Vagina (tissue), 2 donors: ENCODE measurements around the gene PDE8A. TPM values are rescaled to one million over a fixed set of nuclear protein-coding genes. Genes with fewer than 3 reads are reported as not detected.
"Not testable (repeated sequence)": the region's sequence is repeated elsewhere in the genome, so short reads cannot be mapped to it uniquely, and the experiment has no call there.

Experiments
- DNase-seq, 2 donors: peaks; one replicate each; pipeline ENCODE4 v3.0.0-alpha.2; 2017; ENCODE audit errors: extremely low spot score in 2 of 2
- H3K27ac ChIP-seq: fragments of 200-600 bp; sonication (generic); one replicate; pipeline ENCODE4 v1.5.1; 2019
- H3K27me3 ChIP-seq: fragments of 200-600 bp; sonication (generic); one replicate; pipeline ENCODE4 v1.5.1; 2019
- H3K36me3 ChIP-seq, 2 donors: fragments of 200-600 bp; sonication (generic); one replicate each; pipeline ENCODE4 v1.5.1; 2017 to 2019
- H3K4me1 ChIP-seq: fragments of 200-600 bp; sonication (generic); one replicate; pipeline ENCODE4 v1.5.1; 2019
- H3K4me3 ChIP-seq, 2 donors: fragments of 200-600 bp; sonication (generic); 1 replicate in 1 of 2; 2 replicates in 1 of 2; pipeline ENCODE4 v1.5.1; 2016 to 2019
- H3K9me3 ChIP-seq: fragments of 200-600 bp; sonication (generic); one replicate; pipeline ENCODE4 v1.5.1; 2019
- CTCF ChIP-seq, 3 experiments: fragments of 450-650 bp in 2 of 3; fragments of 200-600 bp in 1 of 3; sonication (generic) in 1 of 3; IDR thresholded peaks; one replicate each; pipeline ENCODE4 v1.5.1; 2017 to 2019; ENCODE audit warnings: antibody characterized with exemption in 3 of 3, mild to moderate bottlenecking in 2 of 3, moderate library complexity in 2 of 3
- POLR2A ChIP-seq, 2 donors: fragments of 450-650 bp; IDR thresholded peaks; one replicate each; pipeline ENCODE4 v1.6.1; 2017; ENCODE audit warnings: antibody characterized with exemption in 2 of 2, mild to moderate bottlenecking in 2 of 2, moderate library complexity in 2 of 2
- POLR2AphosphoS5 ChIP-seq, 2 donors: sonication (generic); formaldehyde crosslinking; IDR thresholded peaks; one replicate each; pipeline ENCODE4 v1.9.0; 2017; ENCODE audit warnings: antibody characterized with exemption in 2 of 2, mild to moderate bottlenecking in 2 of 2, low read depth in 1 of 2; ENCODE audit not compliant: insufficient read depth in 1 of 2
- intact Hi-C: fragments of 100-400 bp; cut with DNase I; formaldehyde crosslinking; loops from one replicate; pipeline ENCODE4 v1.15.1; 2023
- total RNA-seq: library from RNA; depleted of rRNA; stranded (reverse); fragments of >200 nt; gene quantifications from one replicate; pipeline ENCODE4 v1.2.3, GENCODE V29; 2016

Gene PDE8A
- total RNA-seq, 1 donor from 2014 or later: 33.9 TPM

- DNase-seq: no peak
- H3K27me3 ChIP-seq: no peaks in the 10 kb centered on the region
- no peak overlapping the region for H3K27ac ChIP-seq
- H3K4me3 ChIP-seq: no peak overlapping the region
- no peaks in the 10 kb centered on the region for H3K9me3 ChIP-seq
- intact Hi-C loops: no loop called here
- no peak for TF ChIP-seq POLR2A (IDR thresholded peaks at IDR 0.05)
- no peak for TF ChIP-seq CTCF (IDR thresholded peaks at IDR 0.05)
- TF ChIP-seq POLR2AphosphoS5 (IDR thresholded peaks at IDR 0.05; ENCODE audit: insufficient read depth in 1 of 2, low read depth in 1 of 2): no peak
- peaks cover 33% of the 10 kb centered on the region for H3K4me1 ChIP-seq
- H3K36me3 ChIP-seq: no peaks in the 10 kb centered on the region
Observed at GRCh38 chr15:84996055-84996454, 14.4 kb downstream of the PDE8A start.

DNA sequence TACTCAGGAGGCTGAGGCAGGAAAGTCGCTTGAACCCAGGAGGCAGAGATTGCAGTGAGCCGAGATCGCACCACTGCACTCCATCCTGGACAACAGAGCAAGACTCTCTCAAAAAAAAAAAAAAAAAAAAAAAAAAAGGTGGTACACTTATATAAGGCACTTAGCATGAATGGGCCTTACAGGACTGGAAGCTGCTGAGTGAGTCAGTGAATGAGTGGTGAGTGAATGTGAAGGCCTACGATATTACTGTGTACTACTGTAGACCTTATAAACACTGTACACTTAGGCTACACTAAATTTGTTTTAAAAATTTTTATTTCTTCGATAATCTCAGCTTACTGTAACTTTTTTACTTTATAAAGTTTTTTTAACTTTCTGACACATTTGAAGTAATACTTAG is 15.1 kb downstream of the PDE8A start:
- intact Hi-C loops: not testable (repeated sequence)

DNA sequence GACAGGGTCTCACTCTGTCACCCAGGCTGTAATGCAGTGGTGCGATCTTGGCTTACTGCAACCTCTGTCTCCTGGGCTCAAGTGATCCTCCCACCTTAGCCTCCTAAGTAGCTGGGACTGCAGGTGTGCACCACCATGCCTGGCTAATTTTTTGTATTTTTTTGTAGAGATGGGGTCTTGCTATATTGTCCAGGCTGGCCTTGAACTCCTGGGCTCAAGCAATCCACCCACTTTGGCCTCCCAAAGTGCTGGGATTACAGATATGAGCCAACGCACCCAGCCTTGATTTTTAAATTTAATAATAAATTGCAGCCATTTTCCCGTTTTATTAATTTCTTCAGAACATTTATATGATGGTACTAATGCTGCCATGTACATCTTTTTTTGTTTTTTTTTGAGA is 15.6 kb downstream of the PDE8A start:
- peaks cover 35% of the 10 kb centered on the region for H3K4me1 ChIP-seq
- H3K4me3 ChIP-seq, H3K9me3 ChIP-seq, DNase-seq, H3K36me3 ChIP-seq, intact Hi-C loops, H3K27ac ChIP-seq, H3K27me3 ChIP-seq: not testable (repeated sequence)

More for the DNA sequence above, 15.1 kb downstream of the PDE8A start:
- not testable (repeated sequence) for DNase-seq, H3K27me3 ChIP-seq, H3K9me3 ChIP-seq, H3K4me3 ChIP-seq, H3K27ac ChIP-seq, H3K36me3 ChIP-seq
- peaks cover 40% of the 10 kb centered on the region for H3K4me1 ChIP-seq

- DNase-seq: no peak
- Histone ChIP-seq H3K27ac (peak overlapping the region; percentile 63), H3K4me1 (peaks cover 40% of the 10 kb centered on the region), H3K36me3 (no peaks in the 10 kb centered on the region), H3K9me3 (no peaks in the 10 kb centered on the region), H3K4me3 (no peak overlapping the region), H3K27me3 (no peaks in the 10 kb centered on the region)
- intact Hi-C loops: no loop called here
- TF ChIP-seq POLR2AphosphoS5 (IDR thresholded peaks at IDR 0.05; ENCODE audit: insufficient read depth in 1 of 2, low read depth in 1 of 2) (no peak), POLR2A (IDR thresholded peaks at IDR 0.05) (no peak), CTCF (IDR thresholded peaks at IDR 0.05) (no peak)
Observed at GRCh38 chr15:85000189-85000864, 18.7 kb downstream of the PDE8A start.

GRCh38 chr15:85000937-85001336 is 19.3 kb downstream of the PDE8A start:
- TF ChIP-seq POLR2AphosphoS5 (IDR thresholded peaks at IDR 0.05; ENCODE audit: insufficient read depth in 1 of 2, low read depth in 1 of 2) (no peak), POLR2A (IDR thresholded peaks at IDR 0.05) (no peak), CTCF (IDR thresholded peaks at IDR 0.05) (no peak)
- no peak overlapping the region for H3K4me3 ChIP-seq
- H3K27ac ChIP-seq: peak overlapping the region; percentile 63

DNA sequence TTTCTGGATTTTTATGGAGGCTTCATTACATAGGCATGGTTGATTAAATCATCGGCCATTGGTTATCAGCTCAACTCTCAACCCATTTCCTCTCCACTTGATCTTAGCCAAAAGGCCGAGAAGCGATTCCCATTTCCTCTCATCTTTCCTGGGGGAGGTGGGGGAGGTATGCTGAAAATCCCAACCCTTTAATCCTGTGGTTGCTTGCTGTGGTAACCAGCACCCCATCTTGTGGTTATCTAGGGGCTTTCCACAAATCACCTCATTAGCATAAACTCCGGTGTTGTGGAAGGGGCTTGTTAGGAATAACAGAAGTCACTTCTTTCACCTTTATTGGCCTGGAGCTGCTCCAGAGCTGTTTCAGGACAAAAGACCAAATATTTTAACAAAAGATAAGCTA is 20.9 kb downstream of the PDE8A start:
- no peaks in the 10 kb centered on the region for H3K9me3 ChIP-seq
- intact Hi-C loops: no loop called here
- no peak for TF ChIP-seq POLR2A (IDR thresholded peaks at IDR 0.05)
- peaks cover 50% of the 10 kb centered on the region for H3K4me1 ChIP-seq
- no peak overlapping the region for H3K4me3 ChIP-seq
- no peak overlapping the region for H3K27ac ChIP-seq
- no peaks in the 10 kb centered on the region for H3K27me3 ChIP-seq
- DNase-seq: no peak
- no peaks in the 10 kb centered on the region for H3K36me3 ChIP-seq

More at GRCh38 chr15:85000937-85001336, 19.3 kb downstream of the PDE8A start:
- Histone ChIP-seq H3K36me3 (no peaks in the 10 kb centered on the region), H3K9me3 (no peaks in the 10 kb centered on the region), H3K4me1 (peaks cover 40% of the 10 kb centered on the region), H3K27me3 (no peaks in the 10 kb centered on the region)
- intact Hi-C loops: no loop called here
- DNase-seq: no peak
